Bone marrow (tissue), 2 donors: ENCODE measurements around the gene SELENBP1.
A peak's percentile ranks its signal among the peaks of the same experiment; 100 is the strongest.

ENCODE experiments used
- DNase-seq, 2 donors: peaks; one replicate each; lab custom pipeline; 2025; lab: John Stamatoyannopoulos, UW

Gene SELENBP1

DNA sequence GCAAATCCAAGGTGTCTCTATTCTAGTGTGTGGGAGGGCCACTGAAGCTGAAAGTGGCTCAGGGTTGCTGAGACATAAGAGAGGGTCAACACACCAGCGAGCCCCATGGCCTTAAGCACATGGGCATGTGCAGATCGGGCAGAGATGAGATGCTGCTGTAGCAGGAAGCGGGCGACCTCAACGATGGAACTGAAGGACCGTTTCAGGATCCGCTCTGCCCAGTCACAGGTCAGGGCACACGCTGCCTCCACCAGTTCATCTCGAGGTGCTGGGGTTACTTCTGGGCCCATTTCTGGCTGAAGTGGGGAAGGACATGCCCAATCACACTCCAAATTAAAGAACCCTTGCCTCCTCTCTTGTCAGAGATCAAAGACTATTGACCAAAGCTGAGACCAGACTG lies 28.9 kb downstream of the SELENBP1 start:
- no peak for DNase-seq

DNA sequence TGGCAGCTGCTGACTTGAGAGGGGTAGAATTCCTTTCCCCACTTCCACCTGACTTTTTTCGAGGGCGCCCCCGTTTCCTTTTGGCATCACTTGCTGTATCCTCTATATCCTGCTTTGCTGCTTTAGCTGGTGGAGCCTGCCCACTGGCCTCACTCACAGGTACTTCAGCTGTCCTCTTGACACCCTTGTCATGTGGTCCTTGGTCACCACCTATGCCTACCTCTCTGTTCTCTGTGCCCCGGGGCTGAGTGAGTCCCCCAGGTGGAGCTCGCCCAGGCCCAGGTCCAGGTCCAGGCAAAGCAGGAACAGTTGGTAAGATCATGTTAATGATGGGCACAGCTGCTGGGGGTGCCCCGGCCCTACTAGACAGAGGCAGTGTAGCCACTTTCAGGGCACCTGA lies 29.9 kb downstream of the SELENBP1 start:
- no peak for DNase-seq

DNA sequence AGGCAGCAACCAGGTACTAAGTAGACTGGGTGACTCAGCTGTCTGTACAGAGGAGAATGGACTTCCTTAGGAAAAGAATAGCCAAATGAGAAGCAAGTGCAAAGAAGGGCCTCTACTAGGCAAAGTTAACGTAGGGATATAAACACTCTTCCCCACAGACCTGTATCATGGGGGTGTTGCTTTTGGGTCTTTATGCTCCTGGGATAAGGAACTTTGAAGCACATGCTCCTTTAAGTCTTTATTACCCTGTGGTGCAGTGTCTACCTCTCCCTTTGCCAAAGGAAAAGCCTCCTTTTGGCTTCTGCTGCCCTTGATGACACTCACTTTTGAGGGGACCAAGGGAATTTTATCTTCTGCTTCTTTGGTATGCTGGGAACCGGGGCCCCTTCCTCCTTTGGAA lies 30.5 kb downstream of the SELENBP1 start:
- DNase-seq = no peak

DNA sequence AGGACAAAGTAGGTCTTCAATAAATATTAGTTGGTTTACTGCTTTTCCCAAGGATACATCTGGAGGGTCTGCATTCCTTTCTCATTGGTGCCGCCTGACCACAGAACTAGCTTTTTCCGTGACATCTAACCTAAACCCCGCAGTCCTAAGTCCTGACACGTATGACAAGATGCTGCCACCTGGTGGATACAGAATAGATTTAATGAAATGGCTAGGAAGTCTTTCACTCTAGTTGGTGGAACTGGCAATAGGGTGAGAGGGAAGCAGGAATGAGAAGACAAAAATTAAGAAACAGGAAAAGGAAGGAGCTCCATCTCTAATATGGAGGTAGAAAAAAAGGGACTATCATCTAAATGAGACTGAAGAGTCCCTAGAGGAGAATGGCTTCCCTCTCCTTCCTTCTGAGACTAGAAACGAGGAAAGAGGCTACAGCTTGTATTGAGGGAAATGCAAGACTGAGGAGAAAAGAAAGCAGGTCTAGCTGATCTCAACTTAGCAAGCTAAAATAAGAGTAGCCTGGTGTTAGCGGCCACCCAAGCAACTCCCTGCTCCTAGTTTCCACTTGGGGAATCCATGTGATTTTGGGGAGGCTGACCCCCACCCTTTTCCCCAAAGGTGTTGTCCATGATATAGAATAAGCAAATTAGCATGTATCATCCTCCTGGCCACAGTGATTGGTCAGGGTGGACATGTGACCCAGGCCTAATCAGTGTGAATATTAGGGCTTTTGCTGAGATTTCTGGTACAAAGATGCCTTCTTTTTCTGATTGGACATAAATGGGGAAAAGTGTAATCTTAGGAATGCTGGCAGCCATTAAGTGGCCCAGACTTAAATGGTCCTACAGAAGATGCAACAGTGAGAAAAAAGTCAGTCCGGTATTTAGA lies 31.4 kb downstream of the SELENBP1 start:
- peak in 1 of 2 donors; percentile 76 for DNase-seq

DNA sequence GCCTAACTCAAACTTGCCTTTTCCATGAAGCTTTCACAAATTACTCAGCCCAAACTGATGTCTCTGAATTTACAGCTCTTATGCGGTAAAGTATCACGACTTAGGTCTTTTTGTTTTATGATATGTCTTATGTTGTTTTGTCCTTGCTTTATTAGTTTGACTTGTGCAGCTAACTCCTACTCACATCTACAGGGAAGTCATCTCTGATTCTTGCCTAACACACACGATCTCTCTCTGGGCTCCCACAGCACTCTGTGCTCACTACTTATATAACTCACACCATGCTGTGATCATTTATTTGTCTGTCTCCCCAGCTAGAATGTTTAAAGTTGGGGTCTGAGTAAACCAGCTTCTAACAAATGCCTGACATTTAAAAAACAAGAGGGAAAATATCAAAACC lies 35.9 kb downstream of the SELENBP1 start:
- DNase-seq = no peak

DNA sequence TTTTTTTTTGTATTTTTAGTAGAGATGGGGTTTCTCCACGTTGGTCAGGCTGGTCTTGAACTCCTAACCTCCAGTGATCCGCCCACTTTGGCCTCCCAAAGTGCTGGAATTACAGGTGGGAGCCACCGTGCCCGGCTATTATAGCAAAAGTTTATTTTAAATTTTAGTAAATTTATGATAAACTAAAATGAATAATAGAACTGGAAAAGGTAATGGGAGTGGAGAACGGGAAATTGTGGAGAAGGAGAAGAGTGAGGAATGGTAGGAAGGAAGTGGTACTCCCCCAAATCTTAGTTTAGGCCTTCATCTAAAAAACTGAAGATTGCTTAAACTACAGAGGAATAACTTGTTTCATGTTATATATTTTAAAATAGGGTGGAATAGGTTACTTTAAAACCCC lies 37.7 kb downstream of the SELENBP1 start:
- no peak for DNase-seq

DNA sequence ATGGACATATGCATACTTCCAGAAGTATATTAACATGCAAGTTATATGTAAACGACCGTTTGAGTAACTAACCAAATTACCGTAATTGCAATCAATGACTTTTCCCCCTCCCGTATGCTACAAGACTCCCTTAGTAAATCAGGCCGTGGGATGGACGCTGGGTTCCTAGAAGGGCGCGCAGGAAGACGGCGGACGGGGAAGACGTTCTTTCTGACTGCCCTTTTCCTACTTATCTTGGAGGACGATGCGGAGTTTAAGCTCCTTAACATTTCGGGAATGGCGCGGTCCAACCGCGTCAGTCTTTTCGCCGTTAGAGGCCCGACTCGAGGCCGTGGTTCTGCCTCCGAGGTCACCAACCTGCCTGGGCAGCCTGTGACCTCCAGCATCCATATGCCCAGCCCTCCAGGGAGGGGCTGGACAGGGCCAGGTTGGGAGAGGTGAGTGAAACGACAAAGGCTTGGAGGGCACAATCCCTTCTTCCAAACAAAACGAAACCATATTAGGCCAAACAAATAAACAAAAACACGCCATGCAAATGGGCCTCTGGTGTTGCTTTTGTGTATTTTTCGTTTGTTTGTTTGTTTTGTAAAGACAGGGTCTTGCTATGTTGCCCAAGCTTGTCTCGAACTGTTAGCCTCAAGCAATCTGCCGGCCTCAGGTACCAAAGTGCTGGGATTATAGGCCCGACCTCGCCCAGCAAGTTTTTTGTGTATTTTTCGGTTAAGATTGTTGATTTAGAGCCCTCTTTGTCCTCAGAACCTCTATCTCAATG lies 44.4 kb downstream of the SELENBP1 start:
- DNase-seq = no peak

DNA sequence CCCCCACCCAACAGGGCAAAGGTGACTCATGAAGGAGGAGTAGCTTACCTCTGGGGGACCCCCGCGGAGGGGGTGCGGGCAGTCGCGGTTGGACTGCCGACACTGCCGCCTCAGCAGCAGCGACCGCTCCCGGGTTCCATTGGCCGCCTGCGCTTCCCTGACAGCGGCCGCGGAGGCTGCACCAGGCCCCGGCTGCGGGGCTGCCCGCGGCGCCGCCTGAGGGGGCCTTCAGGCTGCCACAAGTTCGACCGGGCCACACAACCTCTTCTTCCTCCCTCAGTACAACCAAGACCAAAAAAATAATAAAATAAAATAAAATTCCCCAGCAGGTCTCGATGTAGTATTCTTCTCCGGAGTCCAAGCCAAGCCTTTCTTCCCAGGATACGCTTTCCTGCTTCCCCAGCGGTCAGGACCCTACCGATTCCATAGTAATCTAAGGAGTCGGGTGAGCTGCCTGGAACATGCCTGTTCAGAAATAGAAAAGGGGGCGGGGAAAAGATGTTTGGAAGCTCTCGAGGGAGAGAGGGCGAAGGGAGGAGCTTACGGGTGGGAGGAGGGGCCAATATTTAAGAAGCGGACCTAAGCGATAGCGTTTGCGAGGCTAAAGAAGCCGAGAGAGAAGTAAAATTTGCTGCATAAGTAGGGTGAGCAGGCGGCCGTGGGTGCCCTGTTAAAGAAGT lies 45.1 kb downstream of the SELENBP1 start, which contains the start of gene PI4KB:
PI4KB (minus strand) TSS at position 194 of the 680 bp plus-strand sequence. CDS start 10,935 bp downstream, outside the sequence.
- peak; percentile 86 to 97 for DNase-seq

DNA sequence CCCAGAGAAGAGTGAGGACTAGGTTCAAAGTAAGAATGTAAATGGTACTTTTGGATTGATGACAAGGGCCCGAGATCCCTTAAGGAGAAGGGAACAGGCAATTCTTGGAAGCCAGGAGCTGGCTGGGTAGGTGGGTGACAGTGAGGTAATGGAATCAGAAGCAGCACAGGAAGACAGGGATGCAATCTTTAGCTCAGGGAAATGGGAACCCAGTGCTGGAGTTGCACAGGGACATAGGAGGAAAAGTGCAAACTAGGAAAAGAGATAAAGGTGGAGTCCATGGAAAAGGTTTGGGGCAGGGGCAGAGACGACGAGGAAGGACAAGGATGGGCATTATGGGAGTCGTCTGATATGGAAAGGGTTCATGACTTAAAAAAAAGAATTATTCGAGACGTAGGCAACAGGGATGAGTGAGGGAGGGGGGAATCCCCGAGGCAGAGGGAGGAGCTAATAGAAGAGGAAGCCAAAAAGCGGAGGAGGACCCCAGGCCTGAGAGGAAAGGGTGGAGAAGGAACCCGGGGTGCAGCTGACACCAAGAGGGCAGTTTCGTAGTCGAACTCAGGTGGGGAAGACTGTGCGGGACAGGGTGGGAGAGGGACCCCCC lies 45.8 kb downstream of the SELENBP1 start:
- DNase-seq = peak in 1 of 2 donors; percentile 73

DNA sequence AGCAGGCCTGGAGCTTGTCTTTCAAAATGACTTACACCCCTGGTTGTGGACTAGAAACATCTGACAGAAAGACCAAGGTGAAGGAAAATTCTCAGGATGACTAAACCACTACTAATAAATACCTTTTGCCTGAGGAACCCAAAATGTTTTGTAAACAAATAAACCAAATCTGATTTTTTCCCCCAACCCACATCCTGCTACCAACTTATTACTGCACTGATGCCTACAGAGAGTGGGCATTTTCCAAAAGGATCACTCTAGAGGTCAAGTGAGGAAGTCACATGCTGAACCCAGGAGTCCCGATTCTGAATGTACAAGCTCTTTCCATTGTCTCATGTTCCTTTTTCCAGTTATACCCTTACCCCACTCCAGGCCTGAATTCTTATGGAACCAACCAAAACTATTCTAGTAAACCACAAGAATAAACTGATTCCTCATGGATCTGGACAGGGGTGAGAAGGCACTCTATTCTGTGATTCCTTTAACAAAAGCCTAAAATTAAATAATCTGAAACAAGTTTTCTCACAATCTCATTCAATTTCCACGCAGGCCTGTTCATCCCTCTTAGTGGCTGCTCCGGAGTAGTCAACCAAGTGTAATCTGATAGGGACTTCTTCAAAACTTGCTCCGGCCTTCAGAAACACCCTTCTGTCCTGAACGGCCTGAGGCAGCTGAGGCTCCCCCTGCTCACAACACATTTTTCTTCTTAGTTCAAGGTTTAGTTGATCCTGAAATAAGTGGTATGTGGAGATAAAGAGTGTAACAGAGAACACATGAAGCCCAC lies 46.7 kb downstream of the SELENBP1 start:
- DNase-seq = no peak

DNA sequence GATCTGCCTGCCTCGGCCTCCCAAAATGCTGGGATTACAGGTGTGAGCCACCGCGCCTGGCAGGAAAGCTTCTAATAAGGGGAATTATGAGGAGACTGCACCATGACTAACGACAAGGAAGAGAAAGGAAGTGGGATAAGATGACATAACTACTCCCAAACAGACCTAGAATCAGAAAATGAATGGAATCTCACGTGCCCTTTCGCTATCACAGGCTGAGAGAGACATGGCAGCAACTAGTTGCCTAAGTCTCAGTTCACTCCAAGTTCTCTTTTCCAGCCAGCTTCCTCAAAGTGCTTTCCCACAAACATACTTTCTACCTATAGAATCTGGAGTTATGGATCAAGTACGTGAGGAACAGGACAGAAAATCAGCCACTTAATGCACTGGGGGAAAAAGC lies 47.3 kb downstream of the SELENBP1 start:
- DNase-seq = no peak

DNA sequence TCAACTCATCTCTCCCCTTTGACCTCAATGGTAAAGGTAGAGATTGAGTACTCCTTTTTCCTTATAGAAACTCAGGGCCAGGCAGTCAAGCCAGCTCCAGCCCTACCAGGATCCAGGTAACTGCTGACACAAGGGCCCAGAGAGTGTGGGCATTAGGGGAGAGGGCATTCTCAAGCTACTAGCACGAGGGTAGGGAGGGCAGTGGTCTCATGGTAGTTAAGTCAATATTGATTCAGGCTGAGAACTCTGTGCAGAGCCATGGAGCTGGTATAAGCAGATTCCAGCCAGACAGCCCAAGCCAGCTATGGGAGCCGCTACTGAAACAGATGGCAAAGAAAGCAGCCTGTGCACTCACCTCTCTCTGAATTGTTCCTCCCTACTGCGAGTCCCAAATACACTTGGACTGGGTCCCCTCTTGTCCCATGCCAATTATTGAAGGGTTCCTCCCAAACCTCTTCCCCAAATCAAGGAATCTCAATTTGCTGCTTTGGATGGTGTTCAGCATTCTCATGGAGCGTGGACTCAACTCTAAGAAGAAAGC lies 48.0 kb downstream of the SELENBP1 start:
- DNase-seq = no peak

DNA sequence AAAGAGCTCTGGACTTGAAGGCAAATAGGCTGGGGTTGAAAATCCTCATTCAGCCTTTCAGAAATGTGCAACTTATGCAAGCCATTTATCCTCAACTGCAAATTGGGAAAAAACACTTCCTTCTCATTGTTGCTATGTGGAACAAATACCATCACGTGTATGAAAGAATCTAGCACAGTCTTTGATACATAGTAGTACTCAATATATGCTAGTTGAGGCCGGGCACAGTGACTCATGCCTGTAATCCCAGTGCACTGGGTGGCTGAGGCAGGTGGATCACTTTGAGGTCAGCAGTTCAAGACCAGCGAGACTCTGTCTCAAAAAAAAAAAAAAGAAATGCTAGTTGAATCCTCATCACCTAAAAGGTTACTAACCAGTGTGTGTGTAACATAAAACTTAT lies 53.5 kb downstream of the SELENBP1 start:
- DNase-seq = no peak

DNA sequence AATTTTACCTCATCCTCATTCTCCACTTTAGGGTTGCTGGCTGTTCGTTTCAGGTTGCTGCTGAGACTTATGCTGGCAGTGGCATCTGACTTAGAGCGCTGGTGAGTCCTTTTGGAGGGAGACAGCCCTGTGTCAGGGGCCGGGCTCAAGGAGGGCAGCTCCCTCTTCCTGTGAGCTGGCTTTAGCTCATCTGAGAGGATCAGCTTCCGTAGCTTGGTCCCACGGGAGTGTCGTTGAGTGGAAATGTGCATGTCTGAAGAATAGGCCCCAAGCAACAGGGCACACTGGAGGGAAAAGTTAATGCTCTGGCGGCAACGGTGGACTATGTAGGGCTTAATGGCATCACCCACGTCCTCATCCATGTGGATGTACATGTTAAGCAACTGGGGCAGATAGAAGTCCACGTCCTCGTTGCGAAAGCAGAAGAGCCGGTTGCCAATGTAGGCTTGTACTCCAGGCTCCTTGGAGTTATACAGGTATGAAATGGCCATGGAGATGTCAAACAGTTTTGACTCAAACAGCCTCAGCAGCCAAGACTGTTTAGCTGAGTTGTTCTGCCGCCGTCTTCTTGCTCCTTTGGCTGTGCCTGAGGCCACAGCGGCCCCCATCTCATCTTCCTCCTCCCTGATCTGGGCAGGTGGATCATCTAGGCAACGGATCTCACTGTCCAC lies 56.8 kb downstream of the SELENBP1 start:
- DNase-seq = no peak
